ENCODE results near the gene ADAMTSL1.

ADAMTSL1 gene

GRCh38 chr9:18463991-18464390 lies 10.0 kb upstream of the ADAMTSL1 start:
- no peak for DNase-seq

DNA sequence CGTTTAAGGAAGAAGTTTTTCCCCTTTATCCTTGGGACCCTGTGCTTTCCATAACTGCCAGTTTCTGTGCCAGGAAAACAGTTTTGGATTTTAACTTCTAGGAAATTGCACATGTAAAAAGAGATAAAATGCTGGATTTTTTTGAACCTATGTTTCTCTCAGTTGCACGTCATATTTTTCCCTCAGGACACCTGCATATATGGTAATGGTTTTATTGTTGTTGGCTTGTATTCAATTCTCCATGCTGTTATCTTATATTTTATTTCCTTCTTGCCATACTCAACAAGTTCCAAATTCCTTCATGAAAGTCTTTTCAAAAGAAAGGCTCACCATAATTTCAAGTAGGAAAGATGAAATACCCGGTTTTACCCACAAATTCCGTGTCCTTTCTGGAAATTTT lies 7.9 kb upstream of the ADAMTSL1 start:
- DNase-seq, result no peak

DNA sequence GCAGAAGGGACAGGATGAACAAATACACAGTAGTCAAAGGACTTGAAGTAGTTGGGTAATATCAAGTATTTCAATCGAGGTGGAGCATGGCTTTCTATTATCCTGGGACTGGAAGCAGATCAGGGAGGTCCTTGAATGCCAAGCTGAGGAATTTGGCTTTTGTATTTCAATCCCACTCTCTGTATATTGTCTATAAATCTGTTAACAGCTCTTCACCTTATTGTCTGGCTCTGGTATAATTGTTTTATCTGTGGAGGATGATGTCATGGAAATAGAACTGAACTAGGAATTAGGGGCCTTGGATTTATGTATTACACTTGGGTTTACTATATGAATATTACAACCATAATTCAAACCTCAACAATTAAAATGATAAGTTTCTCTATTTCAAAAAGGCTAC lies 6.3 kb upstream of the ADAMTSL1 start:
- no peak for DNase-seq

DNA sequence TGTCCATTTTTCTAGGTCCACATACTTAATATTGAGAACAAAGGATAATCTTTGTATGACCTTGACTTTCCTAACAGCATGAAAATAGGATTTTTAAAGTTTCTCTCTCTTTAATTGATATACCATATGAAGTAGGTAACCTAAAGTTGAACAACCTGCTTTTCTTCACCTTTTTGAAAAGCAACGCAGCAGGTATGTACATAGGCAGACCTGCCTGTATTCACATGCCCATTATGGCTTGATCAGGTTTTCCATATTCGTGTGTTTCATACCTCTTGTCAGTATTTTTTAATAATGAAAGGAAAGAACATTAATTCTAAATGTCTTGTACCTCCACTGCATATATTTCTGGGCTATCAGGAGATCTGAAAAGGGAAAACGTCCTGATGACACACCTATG lies 1.5 kb upstream of the ADAMTSL1 start:
- no peak for DNase-seq

DNA sequence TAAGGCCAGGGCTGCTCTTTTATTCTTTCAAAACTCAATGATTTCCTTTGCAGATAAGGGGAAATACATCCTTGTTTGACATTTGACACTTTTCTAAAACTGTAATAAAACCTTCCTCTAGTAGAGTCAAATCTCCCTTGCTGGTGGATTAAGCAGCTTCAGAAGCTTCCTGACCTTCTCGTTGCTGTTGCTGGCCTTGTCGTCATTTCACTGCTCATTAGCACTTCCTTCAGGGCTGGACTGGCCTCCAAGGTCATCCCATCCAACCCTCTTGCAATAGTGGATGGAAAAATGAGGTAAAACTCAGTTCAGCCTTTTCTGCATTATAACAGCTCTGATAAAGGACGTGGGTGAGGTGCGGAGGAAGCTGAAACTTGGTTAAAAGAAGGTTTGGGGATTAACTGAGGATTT lies 1.1 kb upstream of the ADAMTSL1 start:
- DNase-seq, result no peak

GRCh38 chr9:18474783-18475182 lies 830 bp downstream of the ADAMTSL1 start:
- no peak for DNase-seq

DNA sequence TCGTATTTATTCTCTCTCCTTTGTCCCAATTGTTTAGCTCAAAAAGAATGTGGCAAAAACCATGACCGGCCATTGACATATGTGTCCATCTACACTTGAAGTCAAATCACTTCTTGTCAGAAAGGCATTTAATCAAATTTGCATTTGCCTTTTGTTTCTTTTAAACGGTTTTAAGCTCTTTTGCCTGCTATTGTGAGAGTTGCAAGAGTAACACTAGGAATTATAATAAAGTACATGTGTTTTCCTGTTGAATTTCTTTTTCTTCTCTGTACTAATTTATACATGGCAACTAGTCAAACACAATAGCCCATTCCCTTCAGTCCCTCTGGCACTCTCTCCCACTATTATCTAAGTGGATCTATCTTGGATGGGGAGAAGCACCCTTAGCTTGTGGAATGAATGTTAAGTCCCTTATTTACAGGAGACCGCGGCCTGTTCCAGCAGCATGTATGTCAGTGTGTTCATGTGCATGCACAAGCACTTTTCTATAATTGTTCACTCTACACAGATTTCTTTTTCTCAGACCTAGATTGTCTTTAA lies 3.2 kb downstream of the ADAMTSL1 start:
- DNase-seq, result no peak

- DNase-seq, result no peak
These were observed 3.8 kb downstream of the ADAMTSL1 start for GRCh38 chr9:18477719-18478118.

GRCh38 chr9:18478501-18479361 lies 4.8 kb downstream of the ADAMTSL1 start:
- no peak for DNase-seq

GRCh38 chr9:18479405-18479804 lies 5.5 kb downstream of the ADAMTSL1 start:
- no peak for DNase-seq

- DNase-seq, result no peak
These were observed 6.7 kb downstream of the ADAMTSL1 start for GRCh38 chr9:18480662-18481093.

DNA sequence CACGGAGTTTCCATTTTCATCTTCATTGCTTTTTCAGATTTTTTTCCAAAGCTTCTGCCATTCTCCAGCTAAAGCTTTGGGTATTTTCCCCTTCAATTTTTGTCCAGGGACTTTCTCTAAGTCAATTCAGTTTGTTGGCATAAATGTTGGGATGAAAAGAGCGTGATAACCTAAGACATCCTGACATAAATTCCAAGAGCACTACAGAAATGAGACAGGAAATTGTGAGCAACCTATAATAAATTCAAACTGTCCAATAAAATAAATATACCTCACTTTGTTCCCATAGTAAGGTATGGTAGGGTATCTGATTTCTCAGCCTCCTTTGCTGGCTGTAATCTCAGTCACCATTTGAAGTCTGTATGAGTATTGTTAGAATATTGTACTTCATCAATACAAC lies 8.4 kb downstream of the ADAMTSL1 start:
- DNase-seq, result no peak

DNA sequence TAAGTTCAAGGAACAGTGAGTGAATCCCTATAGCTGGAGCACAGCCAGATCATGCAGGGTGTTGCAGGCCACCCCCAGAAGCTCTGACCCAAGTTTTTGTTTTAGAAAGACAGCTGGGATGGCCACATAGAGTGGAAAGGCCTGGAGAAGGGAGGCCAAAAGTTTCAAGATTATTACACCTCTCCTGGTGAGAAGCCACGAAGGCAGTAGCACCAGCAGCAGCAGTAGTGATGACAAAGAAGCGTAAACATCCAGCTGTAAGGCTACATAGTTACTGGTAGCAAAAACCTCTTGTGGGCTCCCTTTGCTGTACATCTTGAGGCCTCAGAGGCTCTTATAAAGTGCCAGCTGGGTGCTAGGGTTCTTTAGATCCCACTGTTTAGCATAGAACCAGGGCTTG lies 11.8 kb downstream of the ADAMTSL1 start:
- no peak for DNase-seq

DNA sequence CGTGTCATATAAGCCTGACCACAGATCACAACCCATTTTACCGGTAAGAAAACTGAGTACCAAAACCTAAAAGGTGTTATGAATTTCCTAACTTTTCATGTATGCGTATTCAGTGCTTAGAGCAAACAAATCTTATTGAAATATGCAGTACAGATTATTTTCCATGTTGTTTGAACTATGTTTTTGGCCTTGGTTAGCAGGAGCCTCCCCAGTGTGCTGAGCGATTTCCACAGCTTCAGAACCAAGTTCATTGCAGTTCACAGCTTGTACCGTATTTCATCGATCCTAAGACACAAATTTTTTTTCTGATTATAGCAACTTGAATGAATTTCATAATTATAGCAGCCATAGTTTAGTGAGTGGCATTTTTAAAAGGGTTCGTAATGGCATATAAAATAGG lies 13.7 kb downstream of the ADAMTSL1 start:
- DNase-seq, result no peak

DNA sequence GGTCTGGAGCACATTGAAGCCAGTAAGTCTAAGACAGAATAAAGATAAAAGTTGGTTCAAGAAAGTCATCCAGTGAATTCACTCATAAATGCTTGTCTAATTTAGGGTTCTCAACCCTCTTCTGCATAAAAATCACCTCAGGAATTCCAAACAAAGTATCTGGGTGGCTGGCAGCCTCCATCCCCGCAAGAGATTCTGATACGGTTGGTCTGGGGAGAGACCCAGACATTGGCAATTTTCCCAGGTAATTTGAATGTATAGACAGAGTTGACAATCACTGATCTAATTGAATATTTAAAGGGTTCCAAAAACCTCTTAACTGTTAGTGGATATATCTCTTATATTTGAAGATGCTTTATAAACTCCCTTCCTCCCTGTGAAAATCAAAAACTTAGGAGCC lies 14.9 kb downstream of the ADAMTSL1 start:
- no peak for DNase-seq

- DNase-seq, result no peak
These were observed 15.9 kb downstream of the ADAMTSL1 start for GRCh38 chr9:18489861-18490260.

- no peak for DNase-seq
These were observed 16.9 kb downstream of the ADAMTSL1 start for GRCh38 chr9:18490641-18491370.

- DNase-seq, result no peak
These were observed 18.7 kb downstream of the ADAMTSL1 start for GRCh38 chr9:18492612-18493011.

GRCh38 chr9:18493451-18493993 lies 19.6 kb downstream of the ADAMTSL1 start:
- DNase-seq, result no peak

DNA sequence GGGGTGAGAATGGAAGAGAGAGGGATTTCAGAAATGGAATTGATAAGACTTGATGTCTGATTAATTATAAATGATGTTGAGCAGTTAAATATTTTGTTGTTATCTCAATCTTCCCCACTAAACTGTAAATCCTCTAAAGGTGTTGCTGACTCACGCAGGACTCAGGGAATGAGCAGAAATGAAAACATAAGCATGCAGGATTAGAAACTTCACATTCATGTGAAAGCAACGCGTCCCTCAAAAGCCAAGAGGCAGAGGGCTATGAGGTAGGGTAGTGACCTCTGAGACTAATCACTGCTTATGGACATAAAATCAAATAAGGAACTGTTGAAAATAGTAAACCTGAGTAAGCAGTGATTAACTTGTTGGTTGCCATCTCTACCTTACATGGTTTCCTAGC lies 21.1 kb downstream of the ADAMTSL1 start:
- no peak for DNase-seq

- no peak for DNase-seq
These were observed 22.5 kb downstream of the ADAMTSL1 start for GRCh38 chr9:18496256-18497000.

GRCh38 chr9:18499062-18499461 lies 25.1 kb downstream of the ADAMTSL1 start:
- DNase-seq, result no peak

GRCh38 chr9:18499980-18500379 lies 26.0 kb downstream of the ADAMTSL1 start:
- no peak for DNase-seq
